HCT116 (cell line): ENCODE measurements around the gene DCTN3. TPM values are rescaled to one million over a fixed set of nuclear protein-coding genes. Genes with fewer than 3 reads are reported as not detected.

Experiments
- ATAC-seq: fragments of 200-7000 bp; cut with Tn5 transposase; 2 replicates; pipeline ENCODE4 v1.9.1; 2020; ENCODE audit warnings: mild to moderate bottlenecking, moderate library complexity
- BruUV-seq: library from RNA; stranded (reverse); fragments of 400-500 nt; replicated peaks from 2 replicates; lab custom pipeline; 2021; lab: Mats Ljungman, UMichigan
- CTCF ChIA-PET: fragments of 300-600 bp; sonication (Branson Sonifier 250); formaldehyde crosslinking; loops from one replicate; lab custom pipeline; 2021; ENCODE audit warnings: antibody characterized with exemption; lab: Charles Lee
- POLR2A ChIA-PET: fragments of 300-600, 350-600 bp; sonication (Branson Sonifier 250); formaldehyde crosslinking; loops from one replicate; lab custom pipeline; 2021; ENCODE audit warnings: antibody characterized with exemption; lab: Charles Lee
- RAD21 ChIA-PET, 2 experiments: fragments of 300-600 bp; sonication (Branson Sonifier 250); formaldehyde crosslinking; loops; one replicate each; lab custom pipeline; 2023; ENCODE audit warnings: low total read pairs in 2 of 2; ENCODE audit not compliant: uncharacterized antibody in 2 of 2, unreplicated experiment in 2 of 2, low non-redundant PET in 1 of 2; lab: Charles Lee
- DNase-seq: peaks from one replicate; pipeline ENCODE4 v3.0.0-alpha.2; 2010; ENCODE audit warnings: low read depth, low spot score
- H2AFZ ChIP-seq: fragments of 200-600 bp; shearing (Covaris generic), sonication (generic); 2 replicates; pipeline ENCODE4 v1.6.1; 2017; ENCODE audit warnings: low read depth, mixed run types, mixed read lengths, antibody characterized with exemption, low read length; ENCODE audit not compliant: poor library complexity, severe bottlenecking
- H3K27ac ChIP-seq: 2 replicates; pipeline ENCODE4 v1.5.1; 2012; ENCODE audit warnings: low read depth, low read length
- H3K27me3 ChIP-seq: fragments of 200-600 bp; sonication (generic); 2 replicates; pipeline ENCODE4 v1.6.1; 2016; ENCODE audit warnings: mixed run types, low read length, mixed read lengths; ENCODE audit not compliant: insufficient read depth
- H3K36me3 ChIP-seq, 2 experiments: fragments of 200-500 bp in 1 of 2; fragments of 200-600 bp in 1 of 2; sonication (Bioruptor generic) in 1 of 2; sonication (generic) in 1 of 2; 2 replicates each; pipeline versions ENCODE4 v1.5.1 to v1.6.1; 2014 to 2016; ENCODE audit warnings: low read length in 2 of 2, inconsistent platforms in 1 of 2, mixed read lengths in 1 of 2, mixed run types in 1 of 2; ENCODE audit not compliant: insufficient read depth in 2 of 2, control insufficient read depth in 1 of 2
- H3K4me1 ChIP-seq, 2 experiments: fragments of 200-600 bp in 1 of 2; sonication (generic) in 1 of 2; 2 replicates each; pipeline versions ENCODE4 v1.5.1 to v1.6.1; 2012 to 2017; ENCODE audit warnings: low read length in 2 of 2, inconsistent platforms in 1 of 2, mild to moderate bottlenecking in 1 of 2, mixed read lengths in 1 of 2, mixed run types in 1 of 2, moderate library complexity in 1 of 2; ENCODE audit not compliant: insufficient read depth in 2 of 2, control insufficient read depth in 1 of 2
- H3K4me2 ChIP-seq: fragments of 200-600 bp; sonication (generic); 2 replicates; pipeline ENCODE4 v1.6.1; 2017; ENCODE audit warnings: mixed run types, low read length, mixed read lengths
- H3K4me3 ChIP-seq, 2 experiments: fragments of 200-600 bp in 1 of 2; sonication (generic) in 1 of 2; replicated peaks in 1 of 2; 2 replicates each; pipeline ENCODE4 v1.5.1; 2011 to 2016; ENCODE audit warnings: low read length in 2 of 2, control low read depth in 1 of 2, low read depth in 1 of 2, mild to moderate bottlenecking in 1 of 2, mixed read lengths in 1 of 2, mixed run types in 1 of 2
- H3K79me2 ChIP-seq: fragments of 200-600 bp; sonication (generic); 2 replicates; pipeline ENCODE4 v1.6.1; 2017; ENCODE audit warnings: mild to moderate bottlenecking, mixed run types, low read length, moderate library complexity, mixed read lengths; ENCODE audit not compliant: insufficient read depth
- H3K9ac ChIP-seq: fragments of 200-600 bp; sonication (generic); 2 replicates; pipeline ENCODE4 v1.6.1; 2016; ENCODE audit warnings: low read length, mixed read lengths
- H3K9me2 ChIP-seq: fragments of 200-600 bp; sonication (generic), shearing (Covaris generic); 2 replicates; pipeline ENCODE4 v1.6.1; 2017; ENCODE audit warnings: mixed run types, mild to moderate bottlenecking, moderate library complexity; ENCODE audit not compliant: insufficient read depth
- H3K9me3 ChIP-seq, 2 experiments: fragments of 200-500 bp in 1 of 2; fragments of 200-600 bp in 1 of 2; sonication (Bioruptor generic) in 1 of 2; sonication (generic) in 1 of 2; 2 replicates each; pipeline ENCODE4 v1.6.1; 2014 to 2017; ENCODE audit warnings: low read length in 2 of 2, mixed read lengths in 2 of 2, inconsistent platforms in 1 of 2, low read depth in 1 of 2, mild to moderate bottlenecking in 1 of 2, mixed run types in 1 of 2, moderate library complexity in 1 of 2; ENCODE audit not compliant: control insufficient read depth in 1 of 2, insufficient read depth in 1 of 2
- H4K20me1 ChIP-seq: fragments of 200-600 bp; sonication (generic), shearing (Covaris generic); 2 replicates; pipeline ENCODE4 v1.6.1; 2017; ENCODE audit warnings: mixed run types, mild to moderate bottlenecking, moderate library complexity; ENCODE audit not compliant: insufficient read depth
- EGR1 ChIP-seq: IDR thresholded peaks from 2 replicates; pipeline ENCODE4 v1.6.1; 2012; ENCODE audit warnings: low read depth
- EZH2phosphoT487 ChIP-seq: fragments of 200-600 bp; IDR thresholded peaks from 2 replicates; pipeline ENCODE4 v1.6.1; 2018; ENCODE audit warnings: antibody characterized with exemption, borderline replicate concordance
- MAX ChIP-seq: IDR thresholded peaks from 2 replicates; pipeline ENCODE4 v1.6.1; 2012
- POLR2AphosphoS5 ChIP-seq: IDR thresholded peaks from 2 replicates; pipeline ENCODE4 v1.6.1; 2011; ENCODE audit warnings: mild to moderate bottlenecking, low read depth, low read length, moderate library complexity
- RAD21 ChIP-seq: IDR thresholded peaks from 2 replicates; pipeline ENCODE4 v1.6.1; 2012; ENCODE audit warnings: low read depth, mild to moderate bottlenecking
- SP1 ChIP-seq: IDR thresholded peaks from 2 replicates; pipeline ENCODE4 v1.6.1; 2012; ENCODE audit warnings: low read depth
- intact Hi-C: fragments of 100-400 bp; cut with micrococcal nuclease; formaldehyde crosslinking; loops from 2 replicates; pipeline ENCODE4 v1.10.0; 2022
- total RNA-seq: library from RNA; stranded (reverse); gene quantifications from one replicate; pipeline ENCODE4 v1.2.1, GENCODE V29; 2021; ENCODE audit not compliant: unreplicated experiment
- TF ChIP-seq, protein P1 (sequence below), 3 experiments: fragments of 200-600 bp in 1 of 3; sonication (generic) in 1 of 3; IDR thresholded peaks in 2 of 3; conservative IDR thresholded peaks in 1 of 3; 2 replicates each; pipeline ENCODE4 v1.5.1; 2012 to 2017; ENCODE audit warnings: low read depth in 2 of 3, low read length in 2 of 3, antibody characterized with exemption in 1 of 3, borderline replicate concordance in 1 of 3, control low read depth in 1 of 3, mild to moderate bottlenecking in 1 of 3, mixed read lengths in 1 of 3, mixed run types in 1 of 3, moderate library complexity in 1 of 3; ENCODE audit not compliant: insufficient read depth in 1 of 3
- TF ChIP-seq, protein P2 (sequence below): IDR thresholded peaks from 2 replicates; pipeline ENCODE4 v1.6.1; 2012

The DCTN3 gene
- total RNA-seq, 1 experiment from 2014 or later, result 64.0 TPM

DNA sequence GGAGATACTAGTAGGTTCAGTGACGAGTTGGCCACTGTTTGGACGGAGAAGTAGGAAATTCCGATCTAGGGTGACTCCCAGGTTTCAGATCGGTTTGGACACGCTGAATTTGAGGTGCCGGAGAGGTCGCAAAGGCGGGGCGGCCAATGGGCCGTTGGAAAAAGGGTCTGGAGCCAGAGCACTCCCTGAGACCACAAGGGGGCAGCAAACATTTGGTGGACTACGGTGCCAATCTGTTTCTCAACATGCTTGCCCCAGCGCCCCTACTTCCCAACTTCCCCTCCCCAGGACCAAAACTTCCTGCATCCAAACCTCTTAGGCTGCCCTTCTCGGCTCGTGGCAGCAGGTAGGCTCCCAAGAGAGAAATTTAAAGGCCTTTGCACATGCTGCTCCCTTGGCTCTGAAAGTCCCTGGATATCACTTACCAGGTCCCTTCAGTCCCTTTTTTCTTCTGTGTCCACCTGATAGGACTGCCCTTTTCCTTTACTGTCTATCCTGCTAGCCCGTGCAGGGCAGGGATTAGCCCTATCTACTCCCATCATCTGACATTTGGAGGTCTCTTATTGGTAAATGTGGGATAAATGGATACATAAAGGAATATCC, 7.4 kb downstream of the DCTN3 start:
- ATAC-seq (peak; percentile 73), DNase-seq (peak; percentile 54)
- Histone ChIP-seq H3K4me3 (peak overlapping the region; percentile 87 to 95), H3K4me2 (peak overlapping the region; percentile 91), H3K27ac (peak overlapping the region; percentile 82), H3K36me3 (peaks cover 0 to 9% of the 10 kb centered on the region in 2 experiments; a peak in 2 of 4 replicates), H2AFZ (peak overlapping the region; percentile 92), H3K4me1 (peaks cover 5 to 23% of the 10 kb centered on the region in 2 experiments), H3K9me3 (no peaks in the 10 kb centered on the region), H4K20me1 (no peaks in the 10 kb centered on the region), H3K27me3 (no peaks in the 10 kb centered on the region), H3K9me2 (no peaks in the 10 kb centered on the region), H3K9ac (peak overlapping the region; percentile 90), H3K79me2 (peaks cover 15% of the 10 kb centered on the region)
- ChIA-PET CTCF (interaction anchor here (0.9 to 1.4 kb wide), 6 partner anchors 9 to 209 kb away, joined by 3 to 21 read pairs (median 4); no protein-coding TSS in a partner anchor), RAD21 (no interaction called here), POLR2A (interaction anchor here (2.1 kb wide), 1 partner anchor 25 kb away, joined by 6 read pairs; the partner anchor contains the start of gene SIGMAR1)
- no TSS peak for BruUV-seq
- peak; percentile 27; the same call in 1 of the 2 replicates for TF ChIP-seq POLR2AphosphoS5
- TF ChIP-seq MAX, result 0 out of 2 replicates have a peak, but pooled peaks have one; percentile 9
- TF ChIP-seq SP1, result no peak
- TF ChIP-seq RAD21, result peak; percentile 69
- TF ChIP-seq, protein P1, sequence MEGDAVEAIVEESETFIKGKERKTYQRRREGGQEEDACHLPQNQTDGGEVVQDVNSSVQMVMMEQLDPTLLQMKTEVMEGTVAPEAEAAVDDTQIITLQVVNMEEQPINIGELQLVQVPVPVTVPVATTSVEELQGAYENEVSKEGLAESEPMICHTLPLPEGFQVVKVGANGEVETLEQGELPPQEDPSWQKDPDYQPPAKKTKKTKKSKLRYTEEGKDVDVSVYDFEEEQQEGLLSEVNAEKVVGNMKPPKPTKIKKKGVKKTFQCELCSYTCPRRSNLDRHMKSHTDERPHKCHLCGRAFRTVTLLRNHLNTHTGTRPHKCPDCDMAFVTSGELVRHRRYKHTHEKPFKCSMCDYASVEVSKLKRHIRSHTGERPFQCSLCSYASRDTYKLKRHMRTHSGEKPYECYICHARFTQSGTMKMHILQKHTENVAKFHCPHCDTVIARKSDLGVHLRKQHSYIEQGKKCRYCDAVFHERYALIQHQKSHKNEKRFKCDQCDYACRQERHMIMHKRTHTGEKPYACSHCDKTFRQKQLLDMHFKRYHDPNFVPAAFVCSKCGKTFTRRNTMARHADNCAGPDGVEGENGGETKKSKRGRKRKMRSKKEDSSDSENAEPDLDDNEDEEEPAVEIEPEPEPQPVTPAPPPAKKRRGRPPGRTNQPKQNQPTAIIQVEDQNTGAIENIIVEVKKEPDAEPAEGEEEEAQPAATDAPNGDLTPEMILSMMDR (IDR thresholded peaks at IDR 0.05 in 2 of 3, conservative IDR thresholded peaks at IDR 0.05 in 1 of 3; ENCODE audit: borderline replicate concordance in 1 of 3, insufficient read depth in 1 of 3, low read depth in 2 of 3, low read length in 2 of 3), result peak; percentile 80 to 92 (median 85)
- TF ChIP-seq, protein P2, sequence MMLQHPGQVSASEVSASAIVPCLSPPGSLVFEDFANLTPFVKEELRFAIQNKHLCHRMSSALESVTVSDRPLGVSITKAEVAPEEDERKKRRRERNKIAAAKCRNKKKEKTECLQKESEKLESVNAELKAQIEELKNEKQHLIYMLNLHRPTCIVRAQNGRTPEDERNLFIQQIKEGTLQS, result no peak
- no peak for TF ChIP-seq EZH2phosphoT487
- TF ChIP-seq EGR1, result no peak
- intact Hi-C loops, result loop anchor here (1.0 to 2.0 kb wide), 2 partner anchors 21 to 52 kb away; no protein-coding TSS in a partner anchor
